Erythroblast (primary cell): ENCODE measurements around the gene CHRNE.

Experiments used
- DNase-seq, 2 experiments: peaks; one replicate each; lab custom pipeline; 2025; lab: John Stamatoyannopoulos, UW
- GATA1 ChIP-seq: IDR thresholded peaks from 2 replicates; pipeline ENCODE4 v1.6.1; 2011; ENCODE audit warnings: low read depth, mild to moderate bottlenecking, control low read depth, low read length, moderate library complexity
- POLR2A ChIP-seq: IDR thresholded peaks from 2 replicates; pipeline ENCODE4 v1.6.1; 2011; ENCODE audit warnings: mild to moderate bottlenecking, low read length

Gene CHRNE

GRCh38 chr17:4945176-4945943 is 42.5 kb upstream of the CHRNE start:
- DNase-seq, result peak; percentile 88 to 93
- TF ChIP-seq POLR2A (peak; percentile 57), GATA1 (no peak)

- TF ChIP-seq GATA1 (no peak), POLR2A (peak; percentile 30)
- no peak for DNase-seq
Observed at GRCh38 chr17:4944554-4945175, 41.8 kb upstream of the CHRNE start.

- no peak for TF ChIP-seq GATA1
- peak; percentile 37 for TF ChIP-seq POLR2A
- peak in 1 of 2 experiments; percentile 46 for DNase-seq
Observed at GRCh38 chr17:4944163-4944553, 41.3 kb upstream of the CHRNE start.

GRCh38 chr17:4942760-4943508 is 40.0 kb upstream of the CHRNE start:
- TF ChIP-seq POLR2A, result peak; percentile 17
- TF ChIP-seq GATA1, result no peak
- DNase-seq, result no peak

GRCh38 chr17:4941319-4941610 is 38.4 kb upstream of the CHRNE start:
- TF ChIP-seq GATA1, result no peak
- TF ChIP-seq POLR2A, result no peak
- DNase-seq, result peak; percentile 51 to 55

- DNase-seq, result peak; percentile 60 to 74
- no peak for TF ChIP-seq GATA1
- TF ChIP-seq POLR2A, result no peak
Observed at GRCh38 chr17:4940555-4941318, 37.8 kb upstream of the CHRNE start.

- TF ChIP-seq POLR2A, result peak; percentile 88
- TF ChIP-seq GATA1, result no peak
- peak; percentile 99 to 100 for DNase-seq
Observed at GRCh38 chr17:4939796-4940554, 37.1 kb upstream of the CHRNE start, which contains the start of the genes RNF167 and SLC25A11. Gene RNF167 (plus strand): TSS chr17:4940268. CDS start chr17:4940910, 642 bp downstream. Gene SLC25A11 (minus strand): TSS chr17:4940046. CDS start chr17:4939910, 136 bp downstream.

GRCh38 chr17:4939546-4939795 is 36.6 kb upstream of the CHRNE start:
- no peak for DNase-seq
- TF ChIP-seq POLR2A (no peak), GATA1 (no peak)

GRCh38 chr17:4938688-4939545 is 36.0 kb upstream of the CHRNE start:
- TF ChIP-seq GATA1 (no peak), POLR2A (no peak)
- DNase-seq, result peak; percentile 62 to 71

- TF ChIP-seq POLR2A, result no peak
- no peak for TF ChIP-seq GATA1
- DNase-seq, result no peak
Observed at GRCh38 chr17:4938069-4938491, 35.2 kb upstream of the CHRNE start.

GRCh38 chr17:4937553-4937952 is 34.7 kb upstream of the CHRNE start:
- no peak for DNase-seq
- TF ChIP-seq POLR2A (no peak), GATA1 (no peak)

- TF ChIP-seq POLR2A (no peak), GATA1 (no peak)
- DNase-seq, result no peak
Observed at GRCh38 chr17:4936436-4936835, 33.5 kb upstream of the CHRNE start.

GRCh38 chr17:4935650-4936049 is 32.8 kb upstream of the CHRNE start:
- no peak for DNase-seq
- TF ChIP-seq POLR2A, result no peak
- no peak for TF ChIP-seq GATA1
